Mucosa of descending colon (tissue), 3 donors: ENCODE measurements around the gene SF3B3. TPM values are rescaled to one million over a fixed set of nuclear protein-coding genes. Genes with fewer than 3 reads are reported as not detected.

Experiments
- ATAC-seq: fragments of 200-7000 bp; cut with Tn5 transposase; one replicate; pipeline ENCODE4 v1.9.1; 2020; ENCODE audit warnings: mild to moderate bottlenecking, moderate library complexity
- DNase-seq, 3 donors: peaks; one replicate each; pipeline ENCODE4 v3.0.0-alpha.2; 2020
- H3K36me3 ChIP-seq: fragments of 200-600 bp; one replicate; pipeline ENCODE4 v1.8.0; 2021; ENCODE audit warnings: low read depth, mild to moderate bottlenecking
- H3K4me1 ChIP-seq: fragments of 200-600 bp; one replicate; pipeline ENCODE4 v1.8.0; 2021; ENCODE audit warnings: low read depth, mild to moderate bottlenecking
- H3K4me3 ChIP-seq: fragments of 200-600 bp; one replicate; pipeline ENCODE4 v1.8.0; 2021; ENCODE audit warnings: mild to moderate bottlenecking
- H3K9me3 ChIP-seq: fragments of 200-600 bp; one replicate; pipeline ENCODE4 v1.8.0; 2021; ENCODE audit warnings: mild to moderate bottlenecking
- intact Hi-C, 2 donors: fragments of 100-400 bp; cut with DNase I in 1 of 2; cut with micrococcal nuclease in 1 of 2; formaldehyde crosslinking; loops; one replicate each; pipeline versions ENCODE4 v1.11.0 to v1.11.1; 2022; cut with DNase I, micrococcal nuclease
- total RNA-seq, 3 donors: library from RNA; stranded (reverse); fragmentation: NEBNext Ultra II Directional in 2 of 3; extraction: Animal tissue kit (Norgen Biotek cat#: 25700) in 2 of 3; gene quantifications; one replicate each; pipeline versions ENCODE4 v1.2.1 to v1.2.4, GENCODE V29; 2021 to 2023
- TF ChIP-seq, protein P1 (sequence below): fragments of 200-600 bp; IDR thresholded peaks from one replicate; pipeline ENCODE4 v1.8.0; 2022; ENCODE audit warnings: antibody characterized with exemption, mild to moderate bottlenecking
- donor health status: DM: no; HTN: no; CAD: no; lungs with moderate emphysema.
- donor health status: DM: no; HTN: no; CAD: no.
- donor health status: DM: no; HTN: yes; CAD: no.

Gene SF3B3
- total RNA-seq, 3 donors from 2014 or later: 158 to 179 (median 173) TPM

GRCh38 chr16:70593544-70593943 is 69.9 kb downstream of the SF3B3 start:
- Histone ChIP-seq H3K9me3 (no peaks in the 10 kb centered on the region), H3K36me3 (no peaks in the 10 kb centered on the region), H3K4me3 (no peak overlapping the region), H3K4me1 (peaks cover 6% of the 10 kb centered on the region)
- intact Hi-C loops: no loop called here
- TF ChIP-seq, protein P1, sequence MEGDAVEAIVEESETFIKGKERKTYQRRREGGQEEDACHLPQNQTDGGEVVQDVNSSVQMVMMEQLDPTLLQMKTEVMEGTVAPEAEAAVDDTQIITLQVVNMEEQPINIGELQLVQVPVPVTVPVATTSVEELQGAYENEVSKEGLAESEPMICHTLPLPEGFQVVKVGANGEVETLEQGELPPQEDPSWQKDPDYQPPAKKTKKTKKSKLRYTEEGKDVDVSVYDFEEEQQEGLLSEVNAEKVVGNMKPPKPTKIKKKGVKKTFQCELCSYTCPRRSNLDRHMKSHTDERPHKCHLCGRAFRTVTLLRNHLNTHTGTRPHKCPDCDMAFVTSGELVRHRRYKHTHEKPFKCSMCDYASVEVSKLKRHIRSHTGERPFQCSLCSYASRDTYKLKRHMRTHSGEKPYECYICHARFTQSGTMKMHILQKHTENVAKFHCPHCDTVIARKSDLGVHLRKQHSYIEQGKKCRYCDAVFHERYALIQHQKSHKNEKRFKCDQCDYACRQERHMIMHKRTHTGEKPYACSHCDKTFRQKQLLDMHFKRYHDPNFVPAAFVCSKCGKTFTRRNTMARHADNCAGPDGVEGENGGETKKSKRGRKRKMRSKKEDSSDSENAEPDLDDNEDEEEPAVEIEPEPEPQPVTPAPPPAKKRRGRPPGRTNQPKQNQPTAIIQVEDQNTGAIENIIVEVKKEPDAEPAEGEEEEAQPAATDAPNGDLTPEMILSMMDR: no peak
- DNase-seq (no peak), ATAC-seq (no peak)

- no peaks in the 10 kb centered on the region for H3K36me3 ChIP-seq
- peaks cover 6% of the 10 kb centered on the region for H3K4me1 ChIP-seq
- no peak for ATAC-seq
- no peak overlapping the region for H3K4me3 ChIP-seq
- DNase-seq: peak in 1 of 3 donors; percentile 22
- no peaks in the 10 kb centered on the region for H3K9me3 ChIP-seq
- intact Hi-C loops: no loop called here
- TF ChIP-seq, protein P1: no peak
These were observed 71.0 kb downstream of the SF3B3 start for GRCh38 chr16:70594569-70594968.

GRCh38 chr16:70597135-70597835 is 73.7 kb downstream of the SF3B3 start:
- no peak for DNase-seq

GRCh38 chr16:70598937-70599503 is 75.4 kb downstream of the SF3B3 start:
- Histone ChIP-seq H3K4me3 (no peak overlapping the region), H3K9me3 (no peaks in the 10 kb centered on the region), H3K36me3 (no peaks in the 10 kb centered on the region), H3K4me1 (no peaks in the 10 kb centered on the region)
- TF ChIP-seq, protein P1: no peak
- DNase-seq (no peak), ATAC-seq (no peak)
- intact Hi-C loops: no loop called here

More at GRCh38 chr16:70597135-70597835, 73.7 kb downstream of the SF3B3 start:
- intact Hi-C loops: no loop called here
- Histone ChIP-seq H3K36me3 (no peaks in the 10 kb centered on the region), H3K4me3 (no peak overlapping the region), H3K9me3 (no peaks in the 10 kb centered on the region), H3K4me1 (peaks cover 1% of the 10 kb centered on the region)
- TF ChIP-seq, protein P1: no peak
- no peak for ATAC-seq

- H3K4me1 ChIP-seq: no peaks in the 10 kb centered on the region
- no peaks in the 10 kb centered on the region for H3K9me3 ChIP-seq
- DNase-seq (no peak), ATAC-seq (no peak)
- TF ChIP-seq, protein P1: no peak
- intact Hi-C loops: no loop called here
- H3K36me3 ChIP-seq: no peaks in the 10 kb centered on the region
- H3K4me3 ChIP-seq: no peak overlapping the region
These were observed 77.1 kb downstream of the SF3B3 start for GRCh38 chr16:70600730-70601129.
